ENCODE data around the gene C3orf85.

The C3orf85 gene

GRCh38 chr3:109187390-109187789 lies 50.9 kb downstream of the C3orf85 start:
- TF ChIP-seq CTCF (IDR thresholded peaks at IDR 0.05; ENCODE audit: low read depth, low read length) = no peak
- H3K4me3 ChIP-seq (replicated peaks in 1 of 2; ENCODE audit: low read depth in 2 of 2, low read length in 2 of 2) = no peak overlapping the region
- DNase-seq (ENCODE audit: low read depth in 2 of 2) = no peak

- no peak for DNase-seq (ENCODE audit: low read depth in 2 of 2)
- H3K4me3 ChIP-seq (replicated peaks in 1 of 2; ENCODE audit: low read depth in 2 of 2, low read length in 2 of 2) = no peak overlapping the region
- TF ChIP-seq CTCF (IDR thresholded peaks at IDR 0.05; ENCODE audit: low read depth, low read length) = no peak
Observed at GRCh38 chr3:109188741-109189140, 52.2 kb downstream of the C3orf85 start.

- no peak overlapping the region for H3K4me3 ChIP-seq (replicated peaks in 1 of 2; ENCODE audit: low read depth in 2 of 2, low read length in 2 of 2)
- TF ChIP-seq CTCF (IDR thresholded peaks at IDR 0.05; ENCODE audit: low read depth, low read length) = no peak
- DNase-seq (ENCODE audit: low read depth in 2 of 2) = no peak
Observed at GRCh38 chr3:109191421-109191820, 54.9 kb downstream of the C3orf85 start.

DNA sequence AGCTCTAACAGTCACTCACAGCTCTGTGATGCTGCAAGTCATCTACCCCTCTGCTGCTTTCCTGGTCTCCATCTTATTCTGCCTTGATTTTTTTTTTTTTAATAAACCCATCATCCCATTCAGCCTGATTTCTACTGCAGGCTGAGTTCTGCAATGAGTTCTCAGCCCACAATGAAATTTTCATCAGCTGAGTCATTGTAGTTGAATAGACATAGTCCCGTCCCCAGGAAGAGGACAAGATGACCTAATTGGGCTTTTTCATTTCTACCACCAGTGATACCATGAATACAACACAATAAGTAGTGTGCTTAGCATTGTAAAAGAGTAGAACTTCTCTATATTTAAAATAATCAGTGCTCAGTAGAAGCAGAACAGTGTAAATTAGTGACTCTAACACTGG lies 59.3 kb downstream of the C3orf85 start:
- H3K4me3 ChIP-seq (replicated peaks in 1 of 2; ENCODE audit: low read depth in 2 of 2, low read length in 2 of 2) = no peak overlapping the region
- peak; percentile 3 to 41 for DNase-seq (ENCODE audit: low read depth in 2 of 2)

More for the DNA sequence above, 59.3 kb downstream of the C3orf85 start:
- no peak for TF ChIP-seq CTCF (IDR thresholded peaks at IDR 0.05; ENCODE audit: low read depth, low read length)

Measured in cardiac fibroblast (primary cell).